Measurements from ENCODE around the gene CLDN25. TPM values are rescaled to one million over a fixed set of nuclear protein-coding genes. Genes with fewer than 3 reads are reported as not detected.
"Not testable (repeated sequence)": the region's sequence is repeated elsewhere in the genome, so short reads cannot be mapped to it uniquely, and the experiment has no call there.

CLDN25 gene
- total and polyA plus RNA-seq, 2 of the 13 experiments (the other 11 are each of a cell fraction or from before 2014, with no cell fraction given) = not detected

- BruUV-seq (replicated peaks); in situ Hi-C loops (cut with HindIII; ENCODE audit: extremely low pct_ligation_motif_present, low pct_unique_long_range_greater_than_20kb); CTCF ChIA-PET (ENCODE audit: low intra/inter-chr PET ratio, low total read pairs): not testable (repeated sequence)
Observed at GRCh38 chr11:113763040-113763439, 16.6 kb upstream of the CLDN25 start.

GRCh38 chr11:113764527-113765219 is 14.9 kb upstream of the CLDN25 start:
- no TSS peak for BruUV-seq (replicated peaks)
- H3K9me3 ChIP-seq (ENCODE audit: low read length) = no peaks in the 10 kb centered on the region

More at GRCh38 chr11:113763040-113763439, 16.6 kb upstream of the CLDN25 start:
- H3K36me3 ChIP-seq (replicated peaks in 1 of 2; ENCODE audit: control insufficient read depth in 1 of 2, insufficient read depth in 2 of 2, low read length in 2 of 2) = peaks cover 7 to 49% of the 10 kb centered on the region in 2 experiments
- H3K9ac ChIP-seq (ENCODE audit: insufficient read depth, low read depth, low read length); H3K27ac ChIP-seq (ENCODE audit: extremely low read length, insufficient read depth, low read length); POLR2A ChIA-PET; intact Hi-C loops (cut with micrococcal nuclease; ENCODE audit: unreplicated experiment); H3K9me3 ChIP-seq (ENCODE audit: low read length); H3K4me2 ChIP-seq (ENCODE audit: low read depth, low read length); DNase-seq (ENCODE audit: low spot score); H2AFZ ChIP-seq (ENCODE audit: low read length); FAIRE-seq; ATAC-seq; H3K4me1 ChIP-seq (ENCODE audit: insufficient read depth, low read length); H4K20me1 ChIP-seq (ENCODE audit: insufficient read depth, low read length); H3K4me3 ChIP-seq (replicated peaks in 1 of 3; ENCODE audit: insufficient read depth in 1 of 3, low read depth in 2 of 3, low read length in 3 of 3); H3K79me2 ChIP-seq (ENCODE audit: insufficient read depth, low read length); H3K27me3 ChIP-seq (ENCODE audit: control insufficient read depth in 1 of 2, insufficient read depth in 2 of 2, low read length in 2 of 2): not testable (repeated sequence)
- 100% methylated on average over 2 of the region's 2 CpGs for WGBS (ENCODE audit: low lambda C conversion rate)

More at GRCh38 chr11:113764527-113765219, 14.9 kb upstream of the CLDN25 start:
- DNase-seq (ENCODE audit: low spot score) (no peak), FAIRE-seq (no peak), ATAC-seq (no peak)
- no peaks in the 10 kb centered on the region for H3K4me1 ChIP-seq (ENCODE audit: insufficient read depth, low read length)
- 98% methylated on average over 2 of the region's 2 CpGs for WGBS (ENCODE audit: low lambda C conversion rate)
- H2AFZ ChIP-seq (ENCODE audit: low read length) = no peak overlapping the region
- POLR2A ChIA-PET = no interaction called here
- H3K27me3 ChIP-seq (ENCODE audit: control insufficient read depth in 1 of 2, insufficient read depth in 2 of 2, low read length in 2 of 2) = no peaks in the 10 kb centered on the region
- intact Hi-C loops (cut with micrococcal nuclease; ENCODE audit: unreplicated experiment) (no loop called here), in situ Hi-C loops (cut with HindIII; ENCODE audit: extremely low pct_ligation_motif_present, low pct_unique_long_range_greater_than_20kb) (no loop called here)
- H3K9ac ChIP-seq (ENCODE audit: insufficient read depth, low read depth, low read length) = no peak overlapping the region
- H3K36me3 ChIP-seq (replicated peaks in 1 of 2; ENCODE audit: control insufficient read depth in 1 of 2, insufficient read depth in 2 of 2, low read length in 2 of 2) = peaks cover 6 to 44% of the 10 kb centered on the region in 2 experiments
- no peak overlapping the region for H3K27ac ChIP-seq (ENCODE audit: extremely low read length, insufficient read depth, low read length)
- CTCF ChIA-PET (ENCODE audit: low intra/inter-chr PET ratio, low total read pairs) = no interaction called here
- no peaks in the 10 kb centered on the region for H4K20me1 ChIP-seq (ENCODE audit: insufficient read depth, low read length)
- no peak overlapping the region for H3K4me2 ChIP-seq (ENCODE audit: low read depth, low read length)
- no peak for TF ChIP-seq MXD4 (CRISPR knock-in tag; IDR thresholded peaks at IDR 0.05)
- TF ChIP-seq TSC22D2 (CRISPR knock-in tag; IDR thresholded peaks at IDR 0.05; ENCODE audit: borderline replicate concordance) = no peak
- TF ChIP-seq E2F5 (CRISPR knock-in tag; conservative IDR thresholded peaks at IDR 0.05) = no peak
- TF ChIP-seq PBX3 (CRISPR knock-in tag; IDR thresholded peaks at IDR 0.05; ENCODE audit: borderline replicate concordance) = no peak
- no peak for TF ChIP-seq CENPBD1 (CRISPR knock-in tag; IDR thresholded peaks at IDR 0.05; ENCODE audit: borderline replicate concordance, low read depth)
- TF ChIP-seq MAZ (IDR thresholded peaks at IDR 0.05; ENCODE audit: borderline replicate concordance, low read depth, low read length) = no peak
- no peak for TF ChIP-seq MAZ (CRISPR knock-in tag; IDR thresholded peaks at IDR 0.05; ENCODE audit: low read depth)
- H3K79me2 ChIP-seq (ENCODE audit: insufficient read depth, low read length) = peaks cover 3% of the 10 kb centered on the region
- H3K4me3 ChIP-seq (replicated peaks in 1 of 3; ENCODE audit: insufficient read depth in 1 of 3, low read depth in 2 of 3, low read length in 3 of 3) = no peak overlapping the region
